Measurements from ENCODE around the gene RHOBTB3. TPM values are rescaled to one million over a fixed set of nuclear protein-coding genes. Genes with fewer than 3 reads are reported as not detected.

Gene RHOBTB3
- total RNA-seq, 1 experiment from 2014 or later, result 84.3 TPM

- TF ChIP-seq ATF3 (IDR thresholded peaks at IDR 0.05) (no peak), RAD21 (IDR thresholded peaks at IDR 0.05; ENCODE audit: low read depth) (no peak), FOSL1 (IDR thresholded peaks at IDR 0.05; ENCODE audit: low read depth) (no peak), EZH2 (IDR thresholded peaks at IDR 0.05) (no peak)
Observed at GRCh38 chr5:95717439-95717838, 13.7 kb upstream of the RHOBTB3 start (continued).

GRCh38 chr5:95718203-95718602 is 12.9 kb upstream of the RHOBTB3 start:
- ChIA-PET POLR2A (no interaction called here), RAD21 (ENCODE audit: low non-redundant PET in 1 of 2, low total read pairs in 2 of 2, uncharacterized antibody in 2 of 2, unreplicated experiment in 2 of 2) (no interaction called here), CTCF (no interaction called here)
- no peak overlapping the region for H3K4me3 ChIP-seq (replicated peaks in 1 of 2; ENCODE audit: low read depth in 1 of 2, low read length in 2 of 2)
- no peak overlapping the region for H3K4me2 ChIP-seq (ENCODE audit: low read length)
- H3K27me3 ChIP-seq (ENCODE audit: insufficient read depth, low read length), result no peaks in the 10 kb centered on the region
- no peaks in the 10 kb centered on the region for H3K79me2 ChIP-seq (ENCODE audit: insufficient read depth, low read length)
- TF ChIP-seq YY1 (IDR thresholded peaks at IDR 0.05; ENCODE audit: extremely low read depth, insufficient replicate concordance, low read depth, low read length) (no peak), POLR2AphosphoS5 (IDR thresholded peaks at IDR 0.05; ENCODE audit: low read depth, low read length) (no peak)
- H3K4me1 ChIP-seq (ENCODE audit: control insufficient read depth in 1 of 2, insufficient read depth in 2 of 2, low read length in 2 of 2), result peaks cover 29 to 49% of the 10 kb centered on the region in 2 experiments
- no peaks in the 10 kb centered on the region for H3K9me3 ChIP-seq (ENCODE audit: control insufficient read depth in 1 of 2, insufficient read depth in 1 of 2, low read depth in 1 of 2, low read length in 2 of 2)
- DNase-seq (ENCODE audit: low read depth, low spot score) (no peak), ATAC-seq (no peak)
- BruUV-seq (replicated peaks), result no TSS peak
- intact Hi-C loops (cut with micrococcal nuclease), result no loop called here
- H2AFZ ChIP-seq (ENCODE audit: low read depth, low read length, poor library complexity, severe bottlenecking), result no peak overlapping the region
- H3K9ac ChIP-seq (ENCODE audit: low read length), result no peak overlapping the region
- H4K20me1 ChIP-seq (ENCODE audit: insufficient read depth), result no peaks in the 10 kb centered on the region
- H3K36me3 ChIP-seq (ENCODE audit: control insufficient read depth in 1 of 2, insufficient read depth in 2 of 2, low read length in 2 of 2), result no peaks in the 10 kb centered on the region
- H3K27ac ChIP-seq (ENCODE audit: low read depth, low read length), result no peak overlapping the region
- H3K9me2 ChIP-seq (ENCODE audit: insufficient read depth), result no peaks in the 10 kb centered on the region

GRCh38 chr5:95718738-95719137 is 12.4 kb upstream of the RHOBTB3 start:
- no peaks in the 10 kb centered on the region for H3K9me3 ChIP-seq (ENCODE audit: control insufficient read depth in 1 of 2, insufficient read depth in 1 of 2, low read depth in 1 of 2, low read length in 2 of 2)
- no TSS peak for BruUV-seq (replicated peaks)
- no peaks in the 10 kb centered on the region for H4K20me1 ChIP-seq (ENCODE audit: insufficient read depth)
- no peak overlapping the region for H3K9ac ChIP-seq (ENCODE audit: low read length)
- peaks cover 27 to 44% of the 10 kb centered on the region in 2 experiments for H3K4me1 ChIP-seq (ENCODE audit: control insufficient read depth in 1 of 2, insufficient read depth in 2 of 2, low read length in 2 of 2)
- H3K9me2 ChIP-seq (ENCODE audit: insufficient read depth), result no peaks in the 10 kb centered on the region
- ChIA-PET POLR2A (no interaction called here), CTCF (no interaction called here), RAD21 (ENCODE audit: low non-redundant PET in 1 of 2, low total read pairs in 2 of 2, uncharacterized antibody in 2 of 2, unreplicated experiment in 2 of 2) (no interaction called here)
- H3K27me3 ChIP-seq (ENCODE audit: insufficient read depth, low read length), result no peaks in the 10 kb centered on the region
- no peak overlapping the region for H2AFZ ChIP-seq (ENCODE audit: low read depth, low read length, poor library complexity, severe bottlenecking)
- no peak overlapping the region for H3K27ac ChIP-seq (ENCODE audit: low read depth, low read length)
- H3K4me2 ChIP-seq (ENCODE audit: low read length), result no peak overlapping the region
- H3K4me3 ChIP-seq (replicated peaks in 1 of 2; ENCODE audit: low read depth in 1 of 2, low read length in 2 of 2), result no peak overlapping the region
- H3K79me2 ChIP-seq (ENCODE audit: insufficient read depth, low read length), result no peaks in the 10 kb centered on the region
- ATAC-seq (no peak), DNase-seq (ENCODE audit: low read depth, low spot score) (no peak)
- H3K36me3 ChIP-seq (ENCODE audit: control insufficient read depth in 1 of 2, insufficient read depth in 2 of 2, low read length in 2 of 2), result no peaks in the 10 kb centered on the region
- intact Hi-C loops (cut with micrococcal nuclease), result no loop called here
- no peak for TF ChIP-seq SRF (IDR thresholded peaks at IDR 0.05; ENCODE audit: low read depth)
- no peak for TF ChIP-seq SIN3A (IDR thresholded peaks at IDR 0.05; ENCODE audit: low read depth)
- no peak for TF ChIP-seq EGR1 (IDR thresholded peaks at IDR 0.05; ENCODE audit: low read depth)
- TF ChIP-seq CBX3 (IDR thresholded peaks at IDR 0.05; ENCODE audit: low read depth), result no peak
- no peak for TF ChIP-seq CEBPB (IDR thresholded peaks at IDR 0.05; ENCODE audit: low read depth)
- no peak for TF ChIP-seq JUND (IDR thresholded peaks at IDR 0.05)
- no peak for TF ChIP-seq POLR2A (IDR thresholded peaks at IDR 0.05; ENCODE audit: borderline replicate concordance, extremely low read depth, insufficient read depth, insufficient read length)
- TF ChIP-seq REST (IDR thresholded peaks at IDR 0.05; ENCODE audit: low read depth), result no peak
- no peak for TF ChIP-seq ZBTB33 (IDR thresholded peaks at IDR 0.05; ENCODE audit: extremely low read depth, insufficient replicate concordance, low read length)
- no peak for TF ChIP-seq FOSL1 (IDR thresholded peaks at IDR 0.05; ENCODE audit: low read depth)
- no peak for TF ChIP-seq ZFX (IDR thresholded peaks at IDR 0.05)
- no peak for TF ChIP-seq EZH2phosphoT487 (IDR thresholded peaks at IDR 0.05; ENCODE audit: borderline replicate concordance)
